ENCODE data around the gene SIAH1. TPM values are rescaled to one million over a fixed set of nuclear protein-coding genes. Genes with fewer than 3 reads are reported as not detected.
A peak's percentile ranks its signal among the peaks of the same experiment; 100 is the strongest.

Gene SIAH1
- total and polyA plus RNA-seq, 9 of the 15 experiments (the other 6 are each of a cell fraction or from before 2014, with no cell fraction given) = 4.1 to 14.3 (median 12.5) TPM

DNA sequence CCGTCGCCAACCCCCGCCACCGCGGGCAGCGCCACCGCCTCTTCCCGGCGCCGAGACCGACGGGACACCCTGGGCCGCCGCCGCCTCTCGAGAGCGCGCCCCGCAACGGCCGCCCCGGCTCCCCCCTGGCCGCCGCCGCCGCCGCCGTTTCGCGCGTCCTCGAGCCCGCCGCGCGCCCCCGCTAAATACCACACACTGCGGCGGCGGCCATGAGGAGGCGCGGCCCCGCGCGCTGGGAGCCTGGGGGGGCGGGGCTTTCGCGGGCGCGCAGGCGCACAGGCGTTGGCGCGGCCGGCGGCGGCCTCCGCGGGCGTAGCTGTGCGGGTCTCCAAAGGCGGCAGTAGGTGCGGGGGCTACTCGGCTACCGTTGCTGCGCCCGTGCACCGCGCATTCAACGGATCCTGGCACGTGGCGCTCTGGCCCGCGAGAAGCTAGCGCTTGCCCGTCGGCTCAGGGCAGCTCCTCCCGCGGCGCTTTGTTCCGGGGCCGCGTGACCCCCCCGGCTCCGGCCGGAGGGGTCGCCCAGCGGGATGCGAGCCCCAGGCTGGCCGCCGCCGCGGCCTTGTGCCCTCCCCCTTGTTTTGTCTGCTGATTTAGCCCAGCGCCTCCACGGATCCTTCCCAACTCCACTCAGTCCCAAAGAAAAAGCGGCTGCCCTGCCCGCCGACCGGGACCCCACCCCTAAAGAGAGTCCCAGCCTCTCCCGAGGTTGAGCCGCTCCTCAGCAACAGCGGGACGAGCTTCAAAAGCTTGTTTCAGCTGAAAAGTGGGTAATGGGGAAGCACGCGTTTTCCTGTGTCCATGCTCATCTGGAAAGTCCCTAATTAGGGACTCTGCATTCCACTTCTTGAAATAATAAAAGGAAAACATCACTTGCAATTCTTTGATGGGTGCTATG is at the start of gene SIAH1 (continued):
- TF ChIP-seq, protein P1, sequence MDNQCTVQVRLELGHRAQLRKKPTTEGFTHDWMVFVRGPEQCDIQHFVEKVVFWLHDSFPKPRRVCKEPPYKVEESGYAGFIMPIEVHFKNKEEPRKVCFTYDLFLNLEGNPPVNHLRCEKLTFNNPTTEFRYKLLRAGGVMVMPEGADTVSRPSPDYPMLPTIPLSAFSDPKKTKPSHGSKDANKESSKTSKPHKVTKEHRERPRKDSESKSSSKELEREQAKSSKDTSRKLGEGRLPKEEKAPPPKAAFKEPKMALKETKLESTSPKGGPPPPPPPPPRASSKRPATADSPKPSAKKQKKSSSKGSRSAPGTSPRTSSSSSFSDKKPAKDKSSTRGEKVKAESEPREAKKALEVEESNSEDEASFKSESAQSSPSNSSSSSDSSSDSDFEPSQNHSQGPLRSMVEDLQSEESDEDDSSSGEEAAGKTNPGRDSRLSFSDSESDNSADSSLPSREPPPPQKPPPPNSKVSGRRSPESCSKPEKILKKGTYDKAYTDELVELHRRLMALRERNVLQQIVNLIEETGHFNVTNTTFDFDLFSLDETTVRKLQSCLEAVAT (IDR thresholded peaks at IDR 0.05) = no peak
- peak; percentile 20; the same call in 1 of the 2 replicates for TF ChIP-seq ZBTB17 (CRISPR knock-in tag; IDR thresholded peaks at IDR 0.05)
- no peak for TF ChIP-seq IRF2 (CRISPR knock-in tag; IDR thresholded peaks at IDR 0.05)
- TF ChIP-seq CBFA2T3 (IDR thresholded peaks at IDR 0.05) = no peak
- no peak for TF ChIP-seq ZNF561 (CRISPR knock-in tag; conservative IDR thresholded peaks at IDR 0.05)
- TF ChIP-seq RFX7 (CRISPR knock-in tag; IDR thresholded peaks at IDR 0.05) = no peak
- TF ChIP-seq, protein P2, sequence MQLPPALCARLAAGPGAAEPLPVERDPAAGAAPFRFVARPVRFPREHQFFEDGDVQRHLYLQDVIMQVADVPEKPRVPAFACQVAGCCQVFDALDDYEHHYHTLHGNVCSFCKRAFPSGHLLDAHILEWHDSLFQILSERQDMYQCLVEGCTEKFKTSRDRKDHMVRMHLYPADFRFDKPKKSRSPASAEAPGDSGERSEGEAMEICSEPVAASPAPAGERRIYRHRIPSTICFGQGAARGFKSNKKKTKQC (CRISPR knock-in tag; IDR thresholded peaks at IDR 0.05) = peak; percentile 50; the same call in 1 of the 2 replicates
- TF ChIP-seq YBX1 (IDR thresholded peaks at IDR 0.05) = no peak
- TF ChIP-seq SMAD3 (CRISPR knock-in tag; conservative IDR thresholded peaks at IDR 0.05) = no peak
- TF ChIP-seq THRAP3 (IDR thresholded peaks at IDR 0.05; ENCODE audit: borderline replicate concordance) = no peak
- no peak for TF ChIP-seq HDAC2 (IDR thresholded peaks at IDR 0.05)
- no peak for TF ChIP-seq ZBTB8A (IDR thresholded peaks at IDR 0.05; ENCODE audit: partially characterized antibody)
- TF ChIP-seq, protein P3, sequence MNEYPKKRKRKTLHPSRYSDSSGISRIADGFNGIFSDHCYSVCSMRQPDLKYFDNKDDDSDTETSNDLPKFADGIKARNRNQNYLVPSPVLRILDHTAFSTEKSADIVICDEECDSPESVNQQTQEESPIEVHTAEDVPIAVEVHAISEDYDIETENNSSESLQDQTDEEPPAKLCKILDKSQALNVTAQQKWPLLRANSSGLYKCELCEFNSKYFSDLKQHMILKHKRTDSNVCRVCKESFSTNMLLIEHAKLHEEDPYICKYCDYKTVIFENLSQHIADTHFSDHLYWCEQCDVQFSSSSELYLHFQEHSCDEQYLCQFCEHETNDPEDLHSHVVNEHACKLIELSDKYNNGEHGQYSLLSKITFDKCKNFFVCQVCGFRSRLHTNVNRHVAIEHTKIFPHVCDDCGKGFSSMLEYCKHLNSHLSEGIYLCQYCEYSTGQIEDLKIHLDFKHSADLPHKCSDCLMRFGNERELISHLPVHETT (CRISPR knock-in tag; conservative IDR thresholded peaks at IDR 0.05 in 1 of 2, IDR thresholded peaks at IDR 0.05 in 1 of 2) = peak in 1 of 2 experiments; percentile 93; a peak in 2 of 4 replicates
- peak in 1 of 2 experiments; percentile 80; a peak in 3 of 4 replicates for TF ChIP-seq MAZ (CRISPR knock-in tag; conservative IDR thresholded peaks at IDR 0.05 in 1 of 2, IDR thresholded peaks at IDR 0.05 in 1 of 2)
- TF ChIP-seq ZNF77 (CRISPR knock-in tag; IDR thresholded peaks at IDR 0.05) = no peak
- no peak for TF ChIP-seq CREBBP (IDR thresholded peaks at IDR 0.05; ENCODE audit: low read depth, low read length)
- TF ChIP-seq NFIC (IDR thresholded peaks at IDR 0.05) = no peak
- no peak for TF ChIP-seq PTBP1 (IDR thresholded peaks at IDR 0.05; ENCODE audit: low read depth, low read length)
- TF ChIP-seq, protein P4, sequence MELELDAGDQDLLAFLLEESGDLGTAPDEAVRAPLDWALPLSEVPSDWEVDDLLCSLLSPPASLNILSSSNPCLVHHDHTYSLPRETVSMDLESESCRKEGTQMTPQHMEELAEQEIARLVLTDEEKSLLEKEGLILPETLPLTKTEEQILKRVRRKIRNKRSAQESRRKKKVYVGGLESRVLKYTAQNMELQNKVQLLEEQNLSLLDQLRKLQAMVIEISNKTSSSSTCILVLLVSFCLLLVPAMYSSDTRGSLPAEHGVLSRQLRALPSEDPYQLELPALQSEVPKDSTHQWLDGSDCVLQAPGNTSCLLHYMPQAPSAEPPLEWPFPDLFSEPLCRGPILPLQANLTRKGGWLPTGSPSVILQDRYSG (tag; conservative IDR thresholded peaks at IDR 0.05; ENCODE audit: low read depth) = no peak
- TF ChIP-seq, protein P5, sequence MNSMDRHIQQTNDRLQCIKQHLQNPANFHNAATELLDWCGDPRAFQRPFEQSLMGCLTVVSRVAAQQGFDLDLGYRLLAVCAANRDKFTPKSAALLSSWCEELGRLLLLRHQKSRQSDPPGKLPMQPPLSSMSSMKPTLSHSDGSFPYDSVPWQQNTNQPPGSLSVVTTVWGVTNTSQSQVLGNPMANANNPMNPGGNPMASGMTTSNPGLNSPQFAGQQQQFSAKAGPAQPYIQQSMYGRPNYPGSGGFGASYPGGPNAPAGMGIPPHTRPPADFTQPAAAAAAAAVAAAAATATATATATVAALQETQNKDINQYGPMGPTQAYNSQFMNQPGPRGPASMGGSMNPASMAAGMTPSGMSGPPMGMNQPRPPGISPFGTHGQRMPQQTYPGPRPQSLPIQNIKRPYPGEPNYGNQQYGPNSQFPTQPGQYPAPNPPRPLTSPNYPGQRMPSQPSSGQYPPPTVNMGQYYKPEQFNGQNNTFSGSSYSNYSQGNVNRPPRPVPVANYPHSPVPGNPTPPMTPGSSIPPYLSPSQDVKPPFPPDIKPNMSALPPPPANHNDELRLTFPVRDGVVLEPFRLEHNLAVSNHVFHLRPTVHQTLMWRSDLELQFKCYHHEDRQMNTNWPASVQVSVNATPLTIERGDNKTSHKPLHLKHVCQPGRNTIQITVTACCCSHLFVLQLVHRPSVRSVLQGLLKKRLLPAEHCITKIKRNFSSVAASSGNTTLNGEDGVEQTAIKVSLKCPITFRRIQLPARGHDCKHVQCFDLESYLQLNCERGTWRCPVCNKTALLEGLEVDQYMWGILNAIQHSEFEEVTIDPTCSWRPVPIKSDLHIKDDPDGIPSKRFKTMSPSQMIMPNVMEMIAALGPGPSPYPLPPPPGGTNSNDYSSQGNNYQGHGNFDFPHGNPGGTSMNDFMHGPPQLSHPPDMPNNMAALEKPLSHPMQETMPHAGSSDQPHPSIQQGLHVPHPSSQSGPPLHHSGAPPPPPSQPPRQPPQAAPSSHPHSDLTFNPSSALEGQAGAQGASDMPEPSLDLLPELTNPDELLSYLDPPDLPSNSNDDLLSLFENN (IDR thresholded peaks at IDR 0.05; ENCODE audit: low read depth in 2 of 2, low read length in 2 of 2) = no peak

All from K562 (cell line).